ENCODE results near the gene SRSF1. TPM values are rescaled to one million over a fixed set of nuclear protein-coding genes. Genes with fewer than 3 reads are reported as not detected.

The SRSF1 gene
- total RNA-seq, 1 experiment from 2014 or later = 462 TPM

DNA sequence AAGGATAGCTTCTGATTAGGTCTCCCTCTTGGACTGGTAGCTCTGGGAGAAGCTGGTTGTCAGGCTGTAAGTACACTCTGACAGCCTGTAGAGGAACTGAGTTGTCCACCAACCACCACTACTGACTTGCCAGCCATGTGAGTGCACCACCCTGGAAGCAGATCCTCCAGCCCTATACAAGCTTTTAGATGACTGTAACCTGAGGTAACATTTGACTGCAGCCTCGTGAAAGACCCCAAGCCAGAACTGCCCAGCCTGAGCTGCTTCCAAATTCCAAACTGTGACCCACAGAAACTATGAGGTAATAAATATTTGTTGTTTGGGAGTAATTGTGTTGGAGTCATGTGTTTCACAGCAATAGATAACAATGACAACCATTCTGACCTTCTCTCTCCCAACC, 45.4 kb upstream of the SRSF1 start:
- Histone ChIP-seq H3K56ac (ENCODE audit: insufficient read length, low read depth, low read length) (no peak overlapping the region), H3T11ph (ENCODE audit: low read length) (no peak overlapping the region), H3K23me2 (ENCODE audit: insufficient read length, low read depth, low read length, poor library complexity, severe bottlenecking) (no peaks in the 10 kb centered on the region), H3K4me1 (ENCODE audit: insufficient read depth, low read length) (no peaks in the 10 kb centered on the region), H4K8ac (replicated peaks; ENCODE audit: insufficient read length, low read depth, low read length) (no peak overlapping the region), H3K79me2 (ENCODE audit: insufficient read depth, low read length) (no peaks in the 10 kb centered on the region), H2BK5ac (ENCODE audit: insufficient read length, low read length) (no peak overlapping the region), H2AK5ac (ENCODE audit: insufficient read length, low read length) (no peak overlapping the region), H3K27me3 (ENCODE audit: insufficient read depth, low read length) (no peaks in the 10 kb centered on the region), H4K91ac (ENCODE audit: insufficient read length, low read depth, low read length) (no peak overlapping the region), H2AFZ (ENCODE audit: low read length) (no peak overlapping the region), H2BK20ac (ENCODE audit: low read depth, low read length, poor library complexity, severe bottlenecking) (no peak overlapping the region), H3K4me2 (ENCODE audit: insufficient read depth, insufficient read length, low read length) (no peak overlapping the region), H4K5ac (ENCODE audit: insufficient read length, low read depth, low read length) (no peak overlapping the region), H3K27ac (ENCODE audit: insufficient read length, low read depth, low read length) (no peak overlapping the region), H3K23ac (ENCODE audit: insufficient read length, low read depth, low read length) (no peak overlapping the region), H2BK15ac (ENCODE audit: low read depth, low read length) (no peak overlapping the region), H3K14ac (ENCODE audit: insufficient read depth, low read length) (no peak overlapping the region), H3K9ac (ENCODE audit: extremely low read depth, insufficient read length, low read length) (no peak overlapping the region), H3K9me3 (ENCODE audit: control insufficient read depth, low read depth, low read length) (no peaks in the 10 kb centered on the region), H3K79me1 (ENCODE audit: insufficient read depth, low read depth, low read length, poor library complexity, severe bottlenecking) (no peaks in the 10 kb centered on the region), H2BK12ac (ENCODE audit: insufficient read length, low read depth, low read length) (no peak overlapping the region), H2BK120ac (ENCODE audit: low read depth, low read length, poor library complexity, severe bottlenecking) (no peak overlapping the region), H3K18ac (ENCODE audit: insufficient read length, low read depth, low read length) (no peak overlapping the region), H3K4ac (ENCODE audit: low read depth, low read length) (no peak overlapping the region), H4K20me1 (ENCODE audit: control insufficient read depth, insufficient read depth, insufficient read length) (no peaks in the 10 kb centered on the region)
- Mint-ChIP-seq H3K4me1 (peaks cover 3 to 4% of the 10 kb centered on the region in 2 experiments; a peak in 2 of 4 replicates), H3K4me3 (no peak overlapping the region), H3K9me3 (no peaks in the 10 kb centered on the region), H3K27me3 (ENCODE audit: low read depth) (peaks cover 16% of the 10 kb centered on the region), H3K36me3 (ENCODE audit: insufficient read depth in 1 of 3, low read depth in 3 of 3) (no peaks in the 10 kb centered on the region), H3K27ac (no peak overlapping the region)
- no peak for DNase-seq
- WGBS (ENCODE audit: extremely low coverage, insufficient read length, low lambda C conversion rate) = no CpG with 5 or more reads among the region's 1 CpG
- TF ChIP-seq CTCF (conservative IDR thresholded peaks at IDR 0.05) = no peak

Measured in H9 (cell line).